ENCODE data around the gene ZC2HC1B.

DNA sequence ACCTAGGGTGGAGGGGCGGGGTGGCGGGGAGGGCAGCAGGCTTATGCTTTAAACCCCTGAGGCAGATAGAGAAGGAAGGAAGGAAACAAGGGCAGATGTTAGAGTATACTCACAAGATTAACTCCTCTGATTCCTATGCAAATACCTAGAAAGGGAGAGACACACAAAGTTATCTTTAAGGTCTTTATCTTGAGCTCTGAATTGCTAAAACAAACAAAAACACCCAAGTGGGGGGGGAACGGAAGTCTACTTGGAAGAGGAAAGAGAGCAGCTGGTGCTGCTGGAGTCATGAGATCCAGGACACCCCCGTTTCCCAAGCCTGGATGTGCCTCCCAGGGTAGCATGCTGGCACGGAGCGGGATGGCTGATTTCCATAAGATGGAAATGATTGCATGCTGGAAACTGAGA, 100.4 kb downstream of the ZC2HC1B start:
- TF ChIP-seq, protein P1, sequence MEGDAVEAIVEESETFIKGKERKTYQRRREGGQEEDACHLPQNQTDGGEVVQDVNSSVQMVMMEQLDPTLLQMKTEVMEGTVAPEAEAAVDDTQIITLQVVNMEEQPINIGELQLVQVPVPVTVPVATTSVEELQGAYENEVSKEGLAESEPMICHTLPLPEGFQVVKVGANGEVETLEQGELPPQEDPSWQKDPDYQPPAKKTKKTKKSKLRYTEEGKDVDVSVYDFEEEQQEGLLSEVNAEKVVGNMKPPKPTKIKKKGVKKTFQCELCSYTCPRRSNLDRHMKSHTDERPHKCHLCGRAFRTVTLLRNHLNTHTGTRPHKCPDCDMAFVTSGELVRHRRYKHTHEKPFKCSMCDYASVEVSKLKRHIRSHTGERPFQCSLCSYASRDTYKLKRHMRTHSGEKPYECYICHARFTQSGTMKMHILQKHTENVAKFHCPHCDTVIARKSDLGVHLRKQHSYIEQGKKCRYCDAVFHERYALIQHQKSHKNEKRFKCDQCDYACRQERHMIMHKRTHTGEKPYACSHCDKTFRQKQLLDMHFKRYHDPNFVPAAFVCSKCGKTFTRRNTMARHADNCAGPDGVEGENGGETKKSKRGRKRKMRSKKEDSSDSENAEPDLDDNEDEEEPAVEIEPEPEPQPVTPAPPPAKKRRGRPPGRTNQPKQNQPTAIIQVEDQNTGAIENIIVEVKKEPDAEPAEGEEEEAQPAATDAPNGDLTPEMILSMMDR (conservative IDR thresholded peaks at IDR 0.05 in 1 of 2, IDR thresholded peaks at IDR 0.05 in 1 of 2; ENCODE audit: low read depth in 1 of 2, low read length in 2 of 2), result no peak
- TF ChIP-seq EZH2 (IDR thresholded peaks at IDR 0.05; ENCODE audit: low read length, missing control alignments), result no peak
